HG03139 (cell line): ENCODE data around the gene PPP2R1A.

ENCODE experiments used
- ATAC-seq: cut with Tn5 transposase; IDR thresholded peaks from one replicate; pipeline ENCODE4 v1.9.1; 2021; ENCODE audit not compliant: unreplicated experiment

The PPP2R1A gene

GRCh38 chr19:52189735-52190486 is at the start of gene PPP2R1A:
Gene PPP2R1A (plus strand): TSS chr19:52190052. CDS start chr19:52190097, 45 bp downstream.
- peak; percentile 85 for ATAC-seq

GRCh38 chr19:52141203-52141602 is 48.6 kb upstream of the PPP2R1A start:
- ATAC-seq = no peak

- no peak for ATAC-seq
Observed at GRCh38 chr19:52142001-52142595, 47.8 kb upstream of the PPP2R1A start.

- ATAC-seq = no peak
Observed at GRCh38 chr19:52148256-52148655, 41.6 kb upstream of the PPP2R1A start.

GRCh38 chr19:52155596-52156359 is 34.1 kb upstream of the PPP2R1A start:
- ATAC-seq = no peak

- no peak for ATAC-seq
Observed at GRCh38 chr19:52170304-52170703, 19.5 kb upstream of the PPP2R1A start.

- no peak for ATAC-seq
Observed at GRCh38 chr19:52170863-52171320, 19.0 kb upstream of the PPP2R1A start.

GRCh38 chr19:52171321-52172169 is 18.3 kb upstream of the PPP2R1A start, which contains the start of gene ZNF836:
Gene ZNF836 (minus strand): TSS chr19:52171621. CDS start chr19:52168072, 3,549 bp downstream.
- peak; percentile 73 for ATAC-seq

- ATAC-seq = no peak
Observed at GRCh38 chr19:52172347-52172746, 17.5 kb upstream of the PPP2R1A start.

- ATAC-seq = no peak
Observed at GRCh38 chr19:52176574-52176973, 13.3 kb upstream of the PPP2R1A start.

- ATAC-seq = no peak
Observed at GRCh38 chr19:52187407-52187806, 2.4 kb upstream of the PPP2R1A start.

- no peak for ATAC-seq
Observed at GRCh38 chr19:52188822-52189734, 774 bp upstream of the PPP2R1A start.

GRCh38 chr19:52190487-52191293 is 838 bp downstream of the PPP2R1A start:
- no peak for ATAC-seq

GRCh38 chr19:52191389-52191788 is 1.5 kb downstream of the PPP2R1A start:
- no peak for ATAC-seq

- ATAC-seq = no peak
Observed at GRCh38 chr19:52191951-52192350, 2.1 kb downstream of the PPP2R1A start.

GRCh38 chr19:52196256-52196967 is 6.6 kb downstream of the PPP2R1A start:
- ATAC-seq = no peak

- no peak for ATAC-seq
Observed at GRCh38 chr19:52197964-52198363, 8.1 kb downstream of the PPP2R1A start.

- no peak for ATAC-seq
Observed at GRCh38 chr19:52198678-52199077, 8.8 kb downstream of the PPP2R1A start.
